HG02884 (cell line): ENCODE data around the gene ZBTB20.

Experiments
- ATAC-seq: cut with Tn5 transposase; IDR thresholded peaks from one replicate; pipeline ENCODE4 v1.9.1; 2021; ENCODE audit warnings: mild to moderate bottlenecking, moderate library complexity; ENCODE audit not compliant: unreplicated experiment

Gene ZBTB20

DNA sequence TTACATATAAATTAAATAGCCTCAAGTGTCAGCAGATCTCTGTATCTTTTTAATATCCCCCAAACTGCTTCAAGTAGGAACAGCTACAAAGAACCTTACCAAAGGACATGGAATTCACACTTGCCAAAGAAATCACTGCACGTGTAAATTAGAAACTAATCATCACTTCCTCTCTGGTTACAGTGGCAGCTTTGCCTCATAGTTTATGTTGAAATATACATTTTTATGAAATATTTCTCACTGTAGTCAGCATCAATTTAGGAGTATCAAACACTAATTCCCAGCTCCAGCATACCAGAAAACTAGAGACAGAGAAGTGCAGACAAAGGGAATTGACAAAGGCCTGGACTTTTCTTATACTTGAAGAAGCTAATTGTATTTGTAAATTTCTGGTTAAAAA, 592.4 kb downstream of the ZBTB20 start:
- ATAC-seq, result no peak

DNA sequence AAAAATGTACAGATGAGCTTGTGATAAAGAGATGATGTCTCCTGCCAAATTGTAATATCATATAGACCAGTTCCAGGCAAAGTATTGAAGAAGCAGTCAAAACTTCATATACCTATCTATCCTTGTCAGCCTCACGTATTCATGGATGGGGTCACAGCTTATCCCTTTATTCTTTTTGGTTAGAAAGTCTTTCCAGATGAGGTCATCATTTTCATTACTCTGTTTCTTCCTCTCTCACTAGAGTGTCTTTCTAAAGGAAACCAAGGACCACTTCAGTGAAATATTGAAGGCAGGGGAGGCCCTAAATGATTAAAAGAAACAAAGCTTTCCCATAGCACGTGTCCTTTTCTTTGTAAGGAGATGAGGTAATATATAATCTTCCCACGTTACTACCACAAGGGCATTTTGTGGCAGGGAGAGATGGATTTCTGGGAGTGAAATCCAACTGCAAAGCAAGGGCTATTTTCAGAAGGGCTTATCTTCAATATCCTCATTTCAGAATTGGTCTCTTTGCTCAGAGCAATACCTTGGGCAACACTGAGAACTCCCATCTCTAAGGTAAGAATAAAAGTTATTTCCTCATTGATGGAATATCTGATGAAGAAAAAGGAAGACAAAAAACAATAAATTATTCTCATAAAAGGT, 593.0 kb downstream of the ZBTB20 start:
- no peak for ATAC-seq

DNA sequence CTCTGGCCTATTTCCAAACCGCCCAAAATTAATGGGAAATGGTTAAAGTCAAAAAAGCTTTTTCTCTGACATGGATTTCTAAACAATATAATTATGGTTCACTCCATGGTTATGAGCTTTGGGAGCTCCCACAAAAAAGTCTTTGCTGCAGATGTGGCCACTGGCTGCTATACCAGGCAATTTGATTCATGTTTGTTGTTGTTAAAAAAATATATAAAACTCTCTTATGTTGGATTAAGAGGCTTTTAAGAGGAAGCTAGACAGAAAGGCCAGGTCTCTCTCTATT, 594.6 kb downstream of the ZBTB20 start:
- ATAC-seq, result no peak

DNA sequence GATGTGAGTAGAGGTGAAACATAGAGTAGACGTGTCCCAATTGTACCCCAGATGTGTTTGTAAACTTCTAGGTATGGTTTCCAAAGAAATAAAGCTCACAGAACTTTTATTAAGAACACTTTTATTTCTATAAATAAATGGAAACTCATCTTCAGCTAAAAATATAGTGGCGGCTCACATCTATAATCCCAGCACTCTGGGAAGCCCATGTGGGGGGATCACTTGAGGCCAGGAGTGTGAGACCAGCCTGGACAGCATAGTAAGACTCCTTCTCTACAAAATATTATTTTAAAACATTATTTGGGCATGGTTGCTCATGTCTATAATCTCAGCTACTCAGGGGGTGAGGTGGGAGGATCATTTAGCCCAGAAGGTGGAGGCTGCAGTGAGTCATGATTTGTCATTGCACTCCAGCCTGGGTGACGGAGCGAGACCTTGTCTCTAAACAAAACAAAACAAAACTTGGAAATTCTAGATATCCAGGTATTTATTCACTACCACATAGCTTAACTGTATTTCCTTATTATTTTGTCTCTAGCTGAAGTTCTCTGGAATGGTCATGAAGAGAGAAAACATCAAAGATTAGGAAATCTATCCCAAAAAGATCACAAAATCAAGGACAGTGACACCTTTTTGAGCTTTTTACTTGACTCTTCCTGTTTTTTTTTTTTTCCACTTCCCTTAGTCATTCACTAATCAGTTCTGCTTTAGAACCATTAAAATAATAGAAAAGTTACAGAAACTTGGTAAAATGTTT, 595.1 kb downstream of the ZBTB20 start:
- ATAC-seq, result no peak

DNA sequence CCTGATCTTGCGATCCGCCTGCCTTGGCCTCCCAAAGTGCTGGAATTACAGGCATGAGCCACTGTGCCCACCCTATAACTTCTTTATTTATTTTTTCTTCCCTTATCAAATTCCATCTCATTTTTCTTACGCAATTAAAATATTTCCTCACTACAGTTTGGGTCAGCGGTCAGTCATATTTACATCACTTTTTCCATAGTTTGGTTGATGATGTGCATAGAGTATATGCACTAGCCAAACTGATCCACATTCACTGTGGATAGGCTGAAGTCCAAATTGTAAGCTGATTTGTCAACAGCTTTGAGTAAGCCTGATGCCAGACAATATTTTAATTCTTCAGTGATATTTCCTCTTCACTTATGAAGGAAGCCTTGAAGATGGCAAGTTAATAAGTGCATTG, 596.9 kb downstream of the ZBTB20 start:
- ATAC-seq, result no peak

DNA sequence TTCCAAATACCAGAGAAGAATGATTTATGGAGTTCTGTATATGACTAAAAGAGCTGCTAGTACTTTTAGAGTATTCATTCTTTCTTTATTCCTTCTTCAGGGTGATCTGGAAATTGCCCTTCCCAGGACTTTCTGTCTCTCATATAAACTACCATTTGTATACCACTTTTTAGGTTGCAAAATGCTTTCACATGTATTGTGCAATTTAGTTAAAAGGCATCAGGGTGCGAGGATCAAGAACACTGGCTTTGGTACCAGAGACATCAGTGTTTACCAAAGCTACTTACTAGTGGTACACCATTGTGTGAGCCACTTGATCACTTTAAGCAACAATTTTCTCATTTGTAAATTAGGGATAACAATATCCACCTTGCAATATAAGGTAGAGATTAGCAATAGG, 601.9 kb downstream of the ZBTB20 start:
- ATAC-seq, result no peak

DNA sequence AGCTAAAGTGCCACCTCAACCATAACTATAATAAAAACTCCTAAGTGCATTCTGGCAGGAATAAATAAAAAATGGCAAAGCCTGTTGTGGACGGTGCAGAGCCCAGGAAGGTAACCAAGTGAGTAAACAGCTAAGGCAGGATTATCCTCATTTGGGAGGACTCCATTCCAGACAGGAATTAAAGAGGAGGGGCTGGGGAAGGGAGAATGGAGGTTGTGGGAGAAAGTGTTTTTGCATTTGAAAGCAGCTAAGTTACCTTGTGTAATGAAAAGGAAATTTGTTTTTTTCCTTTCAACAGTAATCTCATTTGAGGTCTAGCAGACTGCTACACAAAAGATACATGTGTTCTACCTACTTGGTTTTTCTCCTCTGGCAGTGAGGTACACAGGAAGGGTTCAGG, 604.7 kb downstream of the ZBTB20 start:
- no peak for ATAC-seq

DNA sequence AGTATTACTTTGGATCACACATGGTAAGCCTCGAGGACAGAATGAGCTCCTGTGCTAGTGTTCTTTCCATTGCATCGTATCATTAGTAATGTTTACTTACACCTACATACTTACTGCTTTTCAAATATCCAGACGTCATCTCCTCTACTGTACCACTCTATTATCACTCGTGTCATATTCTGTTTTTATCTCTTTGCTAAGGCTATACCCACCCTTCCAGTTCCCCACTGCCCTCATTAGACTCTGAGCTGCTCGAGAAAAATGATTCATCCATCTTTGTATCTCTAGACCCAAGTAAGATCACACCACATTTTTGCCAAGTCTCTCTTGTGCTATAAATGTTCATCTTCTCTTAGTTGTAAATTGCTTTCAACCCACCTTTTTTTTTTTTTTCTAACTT, 607.6 kb downstream of the ZBTB20 start:
- no peak for ATAC-seq

DNA sequence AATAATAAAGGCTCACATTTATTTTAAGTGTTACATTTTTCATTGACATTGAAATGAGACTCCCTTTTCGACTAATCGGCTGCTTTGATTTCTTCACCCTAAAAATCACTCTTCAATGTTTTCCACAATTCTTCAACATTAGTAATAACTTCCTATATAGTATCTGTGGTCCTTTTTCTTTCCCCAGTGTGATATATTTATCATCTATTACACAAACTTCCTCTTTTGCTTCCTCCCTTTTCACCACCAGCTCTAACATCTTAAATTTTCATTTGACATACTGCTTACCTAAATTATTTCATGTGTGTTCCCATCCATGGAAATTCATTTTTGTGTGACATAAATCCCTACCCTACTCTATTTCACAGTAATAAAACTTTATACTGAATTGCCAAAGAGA, 608.9 kb downstream of the ZBTB20 start:
- ATAC-seq, result no peak

DNA sequence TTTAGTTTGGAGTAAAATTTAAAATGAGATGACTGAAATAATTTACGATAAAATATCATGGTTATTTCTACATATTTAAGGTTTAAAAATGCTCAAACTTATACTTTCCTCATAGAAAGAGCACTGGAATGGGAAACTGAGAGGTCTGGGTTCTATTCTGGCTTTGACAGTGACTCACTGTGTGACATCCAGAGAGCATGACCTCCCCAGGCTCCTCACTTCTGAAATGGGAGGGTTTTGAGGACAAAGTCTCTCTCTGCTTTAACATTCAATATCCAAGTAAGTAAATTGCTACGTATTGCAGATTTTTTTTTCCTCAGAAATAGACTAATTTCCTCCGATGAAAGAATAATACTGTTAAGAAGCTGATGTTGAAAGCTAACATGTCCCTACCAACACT, 618.6 kb downstream of the ZBTB20 start:
- ATAC-seq, result no peak

DNA sequence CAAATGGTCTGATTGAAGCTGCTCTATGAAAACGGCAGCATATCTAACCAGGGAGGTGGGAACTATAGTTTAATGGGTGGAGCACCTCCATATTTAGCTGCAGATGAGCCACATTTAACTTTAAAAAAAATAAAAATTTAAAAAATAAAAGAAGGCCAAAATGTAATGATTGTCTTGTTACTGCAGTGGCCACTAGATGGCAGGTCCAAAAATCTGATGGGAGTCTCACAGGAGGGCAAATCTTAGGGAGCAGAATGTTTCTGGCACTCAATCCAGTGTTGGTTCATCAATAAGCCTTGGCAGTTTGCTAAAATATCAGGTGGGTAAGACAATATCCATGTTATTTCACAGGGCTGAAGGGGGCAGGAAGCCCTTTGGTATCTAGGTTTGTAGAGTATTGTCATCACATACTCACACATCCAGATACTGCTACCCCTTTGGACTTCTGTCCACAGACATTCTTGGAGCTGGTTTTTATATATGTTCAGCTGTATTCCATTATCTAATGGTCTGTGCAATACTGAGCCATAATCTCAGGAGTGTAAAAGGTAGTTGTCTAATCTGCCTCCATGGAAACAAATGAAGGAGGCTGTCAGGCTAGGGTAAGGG, 619.9 kb downstream of the ZBTB20 start:
- no peak for ATAC-seq

DNA sequence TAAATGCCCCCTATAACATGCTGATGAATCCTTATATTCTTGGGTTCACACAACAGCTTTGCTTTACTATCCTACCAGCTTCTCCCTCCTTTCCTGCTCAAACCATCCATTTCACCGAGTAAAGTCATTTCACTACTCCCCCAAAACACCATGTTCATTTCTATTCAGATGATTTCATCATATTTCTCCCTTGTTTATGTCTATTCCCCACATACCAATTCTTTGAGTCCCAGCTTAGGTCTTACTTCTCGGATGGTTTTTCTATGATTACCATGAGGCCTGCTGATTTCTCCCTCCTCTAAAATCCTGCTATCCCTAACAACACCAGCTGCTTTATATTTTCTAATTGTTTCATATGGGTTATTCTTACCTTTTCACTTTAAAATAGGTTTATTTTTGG, 621.8 kb downstream of the ZBTB20 start:
- ATAC-seq, result no peak

DNA sequence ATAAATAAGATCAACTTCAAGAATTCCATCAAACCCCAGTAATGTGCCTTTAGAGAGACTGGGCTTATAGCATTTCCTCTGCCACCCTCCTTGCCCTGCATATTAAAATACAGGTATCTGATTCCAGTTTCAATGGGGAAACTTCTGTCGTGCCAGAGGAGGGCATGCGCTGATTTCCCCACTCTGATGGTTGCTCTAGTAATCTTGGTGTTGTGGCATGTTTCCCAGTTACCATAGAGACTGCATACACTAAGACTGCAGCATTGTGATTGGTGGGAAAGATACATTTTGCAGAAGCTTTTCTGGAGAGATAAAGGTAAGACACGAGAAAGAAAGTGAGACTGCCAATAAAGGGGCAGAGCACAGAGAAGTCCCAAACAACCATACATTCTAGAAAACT, 627.7 kb downstream of the ZBTB20 start:
- ATAC-seq, result peak; percentile 65

DNA sequence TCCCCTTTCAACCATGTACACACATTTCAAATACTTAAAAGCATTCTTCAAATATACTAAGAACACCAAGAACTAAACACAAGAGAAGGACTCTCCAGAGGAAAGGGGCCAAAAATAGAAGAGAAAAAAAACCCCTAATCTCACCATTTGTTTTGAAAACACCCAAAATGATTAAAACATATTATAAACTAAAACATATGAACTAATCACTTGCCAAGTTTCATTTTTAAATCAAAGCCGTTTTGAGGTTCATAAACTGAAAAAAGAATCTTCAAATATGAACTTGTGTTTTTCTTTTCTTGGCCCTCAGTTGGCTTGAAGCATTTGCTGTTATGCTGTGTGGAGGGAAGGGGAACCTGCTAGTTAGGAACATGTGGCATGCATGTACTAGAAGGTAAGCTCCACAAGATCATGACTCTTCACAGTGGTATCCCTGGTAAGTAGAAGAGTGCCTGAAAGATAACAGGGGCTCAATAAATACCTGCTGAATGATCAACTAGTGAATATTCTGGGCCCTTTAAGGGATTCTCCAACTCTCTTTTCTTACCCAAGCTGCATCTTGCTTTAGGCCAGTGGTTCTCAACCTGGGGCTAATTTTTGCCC, 628.8 kb downstream of the ZBTB20 start:
- ATAC-seq, result no peak

DNA sequence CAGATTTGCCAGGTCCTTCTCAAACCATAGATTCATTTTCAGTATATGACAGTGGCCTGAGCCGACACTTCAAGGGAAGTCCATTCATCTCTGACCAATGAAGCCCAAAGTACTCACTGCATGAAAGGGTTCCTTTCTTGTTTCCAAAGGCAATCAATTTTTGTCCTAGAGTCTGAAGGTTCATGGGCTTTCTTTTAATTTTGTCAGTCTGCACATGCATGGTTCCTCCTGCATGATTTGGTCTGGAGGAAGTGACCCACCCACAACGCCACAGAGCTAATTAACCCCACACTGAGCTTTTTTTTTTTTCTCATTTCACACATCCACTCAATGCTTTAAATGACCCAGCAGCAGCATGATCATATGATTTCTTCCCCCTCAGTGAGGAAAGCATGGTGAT, 636.9 kb downstream of the ZBTB20 start:
- ATAC-seq, result no peak

DNA sequence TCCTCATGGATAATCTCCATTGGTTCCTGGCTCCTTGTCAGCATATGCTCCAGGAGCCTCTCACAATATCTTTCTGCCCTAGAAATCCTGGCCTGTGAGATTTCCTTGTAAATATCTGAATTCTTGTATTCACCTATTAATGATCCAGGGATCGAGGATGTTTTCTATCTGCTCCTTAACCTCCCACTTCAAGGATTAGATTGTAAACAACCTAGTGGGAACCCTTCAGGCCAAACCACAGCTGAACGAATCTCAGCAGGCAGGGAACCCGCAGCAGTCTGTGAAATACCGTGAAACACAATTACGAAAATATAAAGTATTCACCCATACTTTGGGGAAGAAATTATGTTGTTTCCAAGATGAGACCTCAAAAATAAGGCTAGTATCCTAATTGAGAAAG, 637.3 kb downstream of the ZBTB20 start:
- no peak for ATAC-seq

DNA sequence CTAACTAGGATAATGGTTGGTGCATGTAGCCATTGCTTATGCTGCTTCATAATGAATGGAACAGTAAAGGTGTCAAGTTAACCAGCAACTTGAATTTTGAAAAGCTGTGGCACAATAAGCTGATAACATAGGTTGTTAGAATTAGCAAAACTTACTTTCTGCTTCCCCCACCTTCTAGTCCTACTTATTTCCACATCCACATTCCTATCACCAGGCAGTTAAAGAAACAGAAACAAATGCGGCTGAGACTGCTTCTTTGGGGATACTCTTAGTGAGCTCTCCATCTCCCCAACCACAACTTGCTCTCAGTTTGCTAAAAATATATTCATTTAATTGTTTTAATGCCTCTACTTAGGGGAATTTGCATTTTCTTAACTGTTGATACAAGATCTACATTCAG, 638.1 kb downstream of the ZBTB20 start:
- no peak for ATAC-seq

DNA sequence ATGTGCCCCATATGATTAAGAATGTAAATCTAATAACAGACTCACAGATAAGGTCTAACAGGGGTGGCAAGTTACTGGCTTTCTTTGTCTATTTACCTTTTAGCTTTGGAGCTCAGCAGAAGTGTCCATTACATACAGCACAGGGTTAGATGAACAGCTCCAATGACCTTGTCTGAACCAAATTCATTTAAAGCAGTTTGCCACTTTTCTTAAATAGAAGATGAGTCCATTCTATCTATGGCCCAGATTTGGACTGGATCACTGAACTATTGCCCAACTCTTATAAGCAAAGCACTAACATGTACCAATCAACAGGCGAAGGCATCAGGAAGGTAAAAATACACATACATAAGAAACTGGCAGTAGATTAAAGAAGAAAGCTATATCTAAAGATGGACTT, 638.9 kb downstream of the ZBTB20 start:
- ATAC-seq, result no peak

DNA sequence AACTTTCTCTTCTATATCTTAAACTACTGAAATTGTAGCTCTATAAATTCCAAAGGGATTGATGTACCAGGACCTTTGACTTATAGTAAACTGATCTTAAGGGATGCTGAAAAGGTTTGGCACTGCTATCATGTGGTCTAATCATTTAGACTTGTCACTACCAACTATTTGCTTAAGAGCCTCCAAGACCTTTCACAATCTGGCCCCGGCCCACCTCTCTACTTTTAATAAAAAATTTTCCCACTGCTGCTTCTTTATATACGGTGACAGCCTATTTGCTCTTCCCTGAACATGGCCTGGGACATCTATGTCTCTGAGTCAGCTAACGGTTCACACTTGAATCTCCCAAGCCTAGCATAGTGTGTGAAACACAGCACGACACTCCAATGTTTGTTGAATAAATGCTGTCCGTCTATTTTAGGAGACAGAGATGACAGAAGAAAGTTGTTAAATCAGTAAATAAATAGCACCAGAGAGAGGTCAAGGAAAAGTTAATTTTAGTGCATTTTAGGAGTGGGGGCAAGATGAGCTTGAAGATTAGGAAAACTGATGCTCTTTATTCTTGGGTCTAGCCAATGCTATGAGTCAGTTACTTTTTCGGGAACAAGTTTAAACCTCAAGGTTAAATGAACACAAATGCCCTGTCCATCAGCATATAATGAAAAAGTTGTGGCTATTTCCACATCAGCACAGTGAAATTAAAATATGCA, 640.3 kb downstream of the ZBTB20 start:
- ATAC-seq, result no peak

DNA sequence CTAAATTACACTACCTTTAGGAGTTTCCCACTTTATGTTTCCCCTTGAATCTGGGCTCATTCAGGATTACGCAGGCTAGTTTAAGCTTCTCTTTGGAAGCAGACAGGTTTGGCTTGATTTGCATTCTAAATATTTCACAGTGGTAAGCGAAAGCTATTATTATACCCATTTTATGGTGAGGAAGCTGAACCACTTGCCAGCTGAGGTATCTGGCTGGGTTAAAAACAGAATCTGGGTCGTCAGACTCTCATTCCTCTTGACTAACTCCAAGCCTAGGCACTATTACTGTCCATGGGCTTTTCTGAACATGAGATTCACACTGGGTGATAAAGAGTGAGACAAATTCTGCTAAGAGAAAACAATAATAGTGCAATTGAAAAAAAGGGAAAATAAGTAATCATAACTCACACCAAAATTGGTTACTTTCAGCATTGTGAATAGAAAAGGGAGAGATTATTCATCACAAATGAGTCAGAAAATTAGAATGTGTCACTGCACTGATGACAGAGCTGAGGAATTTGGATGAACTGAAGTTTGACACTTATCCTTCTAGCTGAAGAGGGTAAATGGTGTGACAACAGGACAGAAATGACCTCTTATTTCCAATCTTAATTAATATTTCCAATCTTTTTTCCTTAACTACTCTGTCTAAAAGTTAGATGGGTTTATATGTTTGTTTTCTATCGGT, 642.0 kb downstream of the ZBTB20 start:
- ATAC-seq, result no peak

DNA sequence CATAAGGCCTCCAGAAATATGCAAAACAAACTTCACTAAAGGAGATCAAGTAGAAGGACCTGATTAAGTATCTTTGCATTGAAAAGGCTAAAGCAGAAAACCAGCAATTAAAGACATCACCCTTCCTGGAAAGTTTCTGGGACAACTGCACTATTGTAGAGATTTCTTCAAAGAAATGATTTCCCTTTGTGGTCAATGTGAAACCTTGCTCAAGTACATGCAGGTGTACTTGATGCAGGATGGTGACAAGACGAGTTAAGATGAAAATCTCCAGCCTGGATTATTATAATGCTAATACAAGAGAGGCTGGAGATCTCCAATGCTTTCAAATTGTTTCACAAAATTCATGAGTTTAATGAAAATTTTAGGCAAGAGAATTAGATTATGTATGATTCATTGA, 644.9 kb downstream of the ZBTB20 start:
- ATAC-seq, result no peak
